H9 (cell line): ENCODE measurements around the gene ANP32E. TPM values are rescaled to one million over a fixed set of nuclear protein-coding genes. Genes with fewer than 3 reads are reported as not detected.

Experiments
- DNase-seq: peaks from one replicate; pipeline ENCODE4 v3.0.0-alpha.2; 2017
- H2AFZ ChIP-seq: one replicate; pipeline ENCODE4 v1.6.1; 2013; ENCODE audit warnings: mild to moderate bottlenecking, low read length, control low read depth, moderate library complexity
- H2AK5ac ChIP-seq: 2 replicates; pipeline ENCODE4 v1.6.1; 2013; ENCODE audit warnings: low read length, control low read depth, mixed read lengths; ENCODE audit not compliant: insufficient read length
- H2BK120ac ChIP-seq: one replicate; pipeline ENCODE4 v1.6.1; 2013; ENCODE audit warnings: low read depth, mild to moderate bottlenecking, low read length, control low read depth, inconsistent platforms; ENCODE audit not compliant: poor library complexity, severe bottlenecking
- H2BK12ac ChIP-seq: 2 replicates; pipeline ENCODE4 v1.6.1; 2013; ENCODE audit warnings: low read length, control low read depth, mixed read lengths, low read depth; ENCODE audit not compliant: insufficient read length
- H2BK15ac ChIP-seq: 2 replicates; pipeline ENCODE4 v1.6.1; 2013; ENCODE audit warnings: low read depth, low read length, control low read depth
- H2BK20ac ChIP-seq: one replicate; pipeline ENCODE4 v1.6.1; 2013; ENCODE audit warnings: low read depth, mild to moderate bottlenecking, low read length, control low read depth, inconsistent platforms; ENCODE audit not compliant: poor library complexity, severe bottlenecking
- H2BK5ac ChIP-seq: 2 replicates; pipeline ENCODE4 v1.6.1; 2013; ENCODE audit warnings: low read length, control low read depth, mixed read lengths; ENCODE audit not compliant: insufficient read length
- H3K14ac ChIP-seq: 2 replicates; pipeline ENCODE4 v1.6.1; 2013; ENCODE audit warnings: low read length, control low read depth; ENCODE audit not compliant: insufficient read depth
- H3K18ac ChIP-seq: 2 replicates; pipeline ENCODE4 v1.6.1; 2013; ENCODE audit warnings: low read depth, mild to moderate bottlenecking, mixed read lengths, low read length, control low read depth; ENCODE audit not compliant: insufficient read length
- H3K23ac ChIP-seq: 2 replicates; pipeline ENCODE4 v1.6.1; 2013; ENCODE audit warnings: low read length, control low read depth, mixed read lengths, low read depth; ENCODE audit not compliant: insufficient read length
- H3K23me2 ChIP-seq: 2 replicates; pipeline ENCODE4 v1.6.1; 2013; ENCODE audit warnings: low read depth, mild to moderate bottlenecking, mixed read lengths, low read length, control low read depth; ENCODE audit not compliant: insufficient read length, poor library complexity, severe bottlenecking
- H3K27ac ChIP-seq: 2 replicates; pipeline ENCODE4 v1.5.1; 2013; ENCODE audit warnings: low read length, control low read depth, mixed read lengths, low read depth; ENCODE audit not compliant: insufficient read length
- H3K27me3 ChIP-seq: 2 replicates; pipeline ENCODE4 v1.6.1; 2013; ENCODE audit warnings: low read length, control low read depth, inconsistent platforms; ENCODE audit not compliant: insufficient read depth
- H3K4ac ChIP-seq: 2 replicates; pipeline ENCODE4 v1.6.1; 2013; ENCODE audit warnings: low read depth, mild to moderate bottlenecking, control low read depth, inconsistent platforms, low read length, moderate library complexity
- H3K4me1 ChIP-seq: 2 replicates; pipeline ENCODE4 v1.6.1; 2013; ENCODE audit warnings: low read length, control low read depth, inconsistent platforms; ENCODE audit not compliant: insufficient read depth
- H3K4me2 ChIP-seq: 2 replicates; pipeline ENCODE4 v1.6.1; 2013; ENCODE audit warnings: low read length, control low read depth, mixed read lengths; ENCODE audit not compliant: insufficient read length, insufficient read depth
- H3K56ac ChIP-seq: 2 replicates; pipeline ENCODE4 v1.6.1; 2013; ENCODE audit warnings: low read depth, mild to moderate bottlenecking, mixed read lengths, low read length, control low read depth; ENCODE audit not compliant: insufficient read length
- H3K79me1 ChIP-seq: 2 replicates; pipeline ENCODE4 v1.6.1; 2013; ENCODE audit warnings: low read depth, mild to moderate bottlenecking, moderate library complexity, low read length, control low read depth, inconsistent platforms; ENCODE audit not compliant: insufficient read depth, poor library complexity, severe bottlenecking
- H3K79me2 ChIP-seq: 2 replicates; pipeline ENCODE4 v1.6.1; 2013; ENCODE audit warnings: low read length, control low read depth, inconsistent platforms; ENCODE audit not compliant: insufficient read depth
- H3K9ac ChIP-seq: 2 replicates; pipeline ENCODE4 v1.6.1; 2013; ENCODE audit warnings: low read length, control low read depth, mixed read lengths; ENCODE audit not compliant: insufficient read length; ENCODE audit errors: extremely low read depth
- H3K9me3 ChIP-seq: one replicate; pipeline ENCODE4 v1.6.1; 2013; ENCODE audit warnings: low read depth, low read length, inconsistent platforms; ENCODE audit not compliant: control insufficient read depth
- H3T11ph ChIP-seq: one replicate; pipeline ENCODE4 v1.6.1; 2013; ENCODE audit warnings: mild to moderate bottlenecking, low read length, control low read depth, inconsistent platforms
- H4K20me1 ChIP-seq: one replicate; pipeline ENCODE4 v1.6.1; 2013; ENCODE audit not compliant: control insufficient read depth, insufficient read length, insufficient read depth
- H4K5ac ChIP-seq: 2 replicates; pipeline ENCODE4 v1.6.1; 2013; ENCODE audit warnings: low read depth, mild to moderate bottlenecking, mixed read lengths, low read length, control low read depth; ENCODE audit not compliant: insufficient read length
- H4K8ac ChIP-seq: replicated peaks from 2 replicates; pipeline ENCODE4 v1.6.1; 2013; ENCODE audit warnings: low read length, control low read depth, mixed read lengths, low read depth; ENCODE audit not compliant: insufficient read length
- H4K91ac ChIP-seq: 2 replicates; pipeline ENCODE4 v1.6.1; 2013; ENCODE audit warnings: low read depth, mild to moderate bottlenecking, moderate library complexity, mixed read lengths, low read length, control low read depth; ENCODE audit not compliant: insufficient read length
- H3K27ac Mint-ChIP-seq, 3 experiments: 2 replicates in 2 of 3; 3 replicates in 1 of 3; pipeline ENCODE4 v1.8.0; 2020 to 2021; ENCODE audit warnings: mixed read lengths in 3 of 3, mild to moderate bottlenecking in 1 of 3, moderate library complexity in 1 of 3
- H3K27me3 Mint-ChIP-seq: 2 replicates; pipeline ENCODE4 v1.8.0; 2021; ENCODE audit warnings: low read depth, mild to moderate bottlenecking, moderate library complexity, mixed read lengths
- H3K36me3 Mint-ChIP-seq, 3 experiments: 2 replicates in 2 of 3; 3 replicates in 1 of 3; pipeline ENCODE4 v1.8.0; 2020 to 2021; ENCODE audit warnings: low read depth in 3 of 3, mixed read lengths in 3 of 3; ENCODE audit not compliant: insufficient read depth in 1 of 3
- H3K4me1 Mint-ChIP-seq, 2 experiments: 2 replicates each; pipeline ENCODE4 v1.8.0; 2020; ENCODE audit warnings: mixed read lengths in 2 of 2
- H3K4me3 Mint-ChIP-seq, 2 experiments: 2 replicates in 1 of 2; 3 replicates in 1 of 2; pipeline ENCODE4 v1.8.0; 2020 to 2021; ENCODE audit warnings: mild to moderate bottlenecking in 2 of 2, mixed read lengths in 2 of 2, moderate library complexity in 1 of 2
- H3K9me3 Mint-ChIP-seq, 2 experiments: 2 replicates in 1 of 2; 3 replicates in 1 of 2; pipeline ENCODE4 v1.8.0; 2020; ENCODE audit warnings: mild to moderate bottlenecking in 2 of 2, mixed read lengths in 2 of 2, moderate library complexity in 1 of 2
- CTCF ChIP-seq: fragments of 200-600 bp; sonication (generic); conservative IDR thresholded peaks from 3 replicates; pipeline ENCODE4 v1.8.0; 2021; ENCODE audit warnings: antibody characterized with exemption, mild to moderate bottlenecking
- WGBS: extraction: QIAGEN DNeasy Blood & Tissue Kit; methylation state at CpG from one replicate; pipeline ENCODE4 v1.1.7; 2013; ENCODE audit warnings: missing lambda C conversion rate, low lambda C conversion rate, mixed read lengths; ENCODE audit not compliant: insufficient read length; ENCODE audit errors: extremely low coverage; 5-methylcytosine and 5-hydroxymethylcytosine counted together
- total RNA-seq: library from RNA; stranded (reverse); gene quantifications from 2 replicates; pipeline ENCODE4 v1.2.1, GENCODE V29; 2021

Gene ANP32E
- total RNA-seq, 1 experiment from 2014 or later, result 106 TPM

GRCh38 chr1:150213170-150214098, 22.5 kb downstream of the ANP32E start:
- H2BK5ac ChIP-seq, result no peak overlapping the region
- H3K4me1 ChIP-seq, result no peaks in the 10 kb centered on the region
- Mint-ChIP-seq H3K4me3 (peak overlapping the region; percentile 78 to 82), H3K27me3 (no peaks in the 10 kb centered on the region), H3K9me3 (no peaks in the 10 kb centered on the region), H3K27ac (peak overlapping the region; percentile 89 to 98 (median 97)), H3K4me1 (peaks cover 9 to 10% of the 10 kb centered on the region in 2 experiments; a peak in 3 of 4 replicates), H3K36me3 (0 out of 7 replicates have a peak, but pooled peaks cover 0 to under 1% (median 0%) of the 10 kb centered on the region in 3 experiments)
- peak overlapping the region; percentile 56 for H3K27ac ChIP-seq
- H3K56ac ChIP-seq, result no peak overlapping the region
- no peak overlapping the region for H3K23ac ChIP-seq
- no peak overlapping the region for H3T11ph ChIP-seq
- H2BK20ac ChIP-seq, result no peak overlapping the region
- H3K79me1 ChIP-seq, result no peaks in the 10 kb centered on the region
- no peaks in the 10 kb centered on the region for H4K20me1 ChIP-seq
- no peak overlapping the region for H2AFZ ChIP-seq
- WGBS, result no CpG with 5 or more reads among the region's 38 CpGs
- H2AK5ac ChIP-seq, result no peak overlapping the region
- no peak overlapping the region for H3K4ac ChIP-seq
- H3K79me2 ChIP-seq, result no peaks in the 10 kb centered on the region
- H3K23me2 ChIP-seq, result no peaks in the 10 kb centered on the region
- peak; percentile 98 for DNase-seq
- no peak overlapping the region; the same call in 1 of the 2 replicates for H3K14ac ChIP-seq
- no peak overlapping the region for H2BK15ac ChIP-seq
- H4K8ac ChIP-seq, result no peak overlapping the region
- H3K18ac ChIP-seq, result no peak overlapping the region
- peak overlapping the region; percentile 70 for H3K4me2 ChIP-seq
- H2BK120ac ChIP-seq, result no peak overlapping the region
- peak; percentile 66 for TF ChIP-seq CTCF
- no peak overlapping the region for H2BK12ac ChIP-seq
- no peaks in the 10 kb centered on the region for H3K27me3 ChIP-seq
- H3K9ac ChIP-seq, result peak overlapping the region; percentile 48
- H3K9me3 ChIP-seq, result no peaks in the 10 kb centered on the region
- H4K5ac ChIP-seq, result no peak overlapping the region
- H4K91ac ChIP-seq, result no peak overlapping the region
